ENCODE results near the gene SIGLEC1. TPM values are rescaled to one million over a fixed set of nuclear protein-coding genes. Genes with fewer than 3 reads are reported as not detected.
A peak's percentile ranks its signal among the peaks of the same experiment; 100 is the strongest.

SIGLEC1 gene
- total and polyA plus RNA-seq, 12 donors: 1.3 to 22.4 (median 2.8) TPM

DNA sequence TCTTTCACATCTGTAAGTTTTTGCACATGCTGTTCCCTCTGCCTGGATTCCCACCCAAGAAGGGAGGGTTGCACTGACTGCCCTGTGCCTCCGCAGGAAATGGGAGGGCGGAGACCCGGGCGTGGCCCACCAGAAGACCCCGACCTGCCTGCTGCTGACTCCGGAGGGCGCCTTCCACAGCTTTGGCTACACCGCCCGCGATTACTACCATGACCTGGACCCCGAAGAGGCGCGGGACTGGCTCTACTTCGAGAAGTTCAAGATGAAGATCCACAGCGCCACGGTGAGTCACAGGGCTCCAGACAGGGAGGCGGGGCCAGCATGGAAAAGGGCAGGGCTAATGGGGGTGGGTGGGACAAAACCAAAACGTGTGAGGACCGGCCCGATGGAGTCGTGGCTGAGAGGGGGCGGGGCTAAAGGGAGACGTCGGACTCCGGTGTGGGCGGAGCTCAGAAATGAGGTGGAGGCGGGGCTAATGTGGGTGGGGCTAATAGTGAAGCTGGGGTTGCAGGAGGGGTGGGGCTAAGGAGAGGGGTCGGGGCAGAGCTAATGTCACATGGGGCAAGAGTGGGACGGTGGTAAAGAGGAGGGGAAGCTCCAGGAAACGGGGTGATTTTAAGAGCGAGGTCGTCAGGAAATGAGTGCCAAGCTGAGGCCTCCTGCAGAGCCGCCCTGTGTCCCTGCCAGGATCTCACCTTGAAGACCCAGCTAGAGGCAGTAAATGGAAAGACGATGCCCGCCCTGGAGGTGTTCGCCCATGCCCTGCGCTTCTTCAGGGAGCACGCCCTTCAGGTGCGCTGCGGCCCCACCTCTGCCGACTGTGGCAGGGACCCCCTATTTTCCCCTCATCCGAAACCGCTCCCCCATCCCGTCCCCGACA, 32.6 kb upstream of the SIGLEC1 start:
- Histone ChIP-seq H3K4me3 (peak overlapping the region in 1 of 10 donors; percentile 26), H3K4me1 (peaks cover 3 to 42% (median 16%) of the 10 kb centered on the region in 9 donors), H3K27me3 (peaks cover 0 to 8% (median 3%) of the 10 kb centered on the region in 7 donors), H3K27ac (peak overlapping the region in 4 of 10 donors; percentile 12 to 68 (median 49)), H3K36me3 (peaks cover 0 to 88% (median 11%) of the 10 kb centered on the region in 9 donors), H3K9me3 (no peaks in the 10 kb centered on the region)
- 35 to 39% methylated on average over 45 of the region's 45 CpGs for WGBS, 2 donors
- DNase-seq (peak; percentile 54 to 65), ATAC-seq (peak; percentile 43 to 66 (median 51))
- TF ChIP-seq, protein P1, sequence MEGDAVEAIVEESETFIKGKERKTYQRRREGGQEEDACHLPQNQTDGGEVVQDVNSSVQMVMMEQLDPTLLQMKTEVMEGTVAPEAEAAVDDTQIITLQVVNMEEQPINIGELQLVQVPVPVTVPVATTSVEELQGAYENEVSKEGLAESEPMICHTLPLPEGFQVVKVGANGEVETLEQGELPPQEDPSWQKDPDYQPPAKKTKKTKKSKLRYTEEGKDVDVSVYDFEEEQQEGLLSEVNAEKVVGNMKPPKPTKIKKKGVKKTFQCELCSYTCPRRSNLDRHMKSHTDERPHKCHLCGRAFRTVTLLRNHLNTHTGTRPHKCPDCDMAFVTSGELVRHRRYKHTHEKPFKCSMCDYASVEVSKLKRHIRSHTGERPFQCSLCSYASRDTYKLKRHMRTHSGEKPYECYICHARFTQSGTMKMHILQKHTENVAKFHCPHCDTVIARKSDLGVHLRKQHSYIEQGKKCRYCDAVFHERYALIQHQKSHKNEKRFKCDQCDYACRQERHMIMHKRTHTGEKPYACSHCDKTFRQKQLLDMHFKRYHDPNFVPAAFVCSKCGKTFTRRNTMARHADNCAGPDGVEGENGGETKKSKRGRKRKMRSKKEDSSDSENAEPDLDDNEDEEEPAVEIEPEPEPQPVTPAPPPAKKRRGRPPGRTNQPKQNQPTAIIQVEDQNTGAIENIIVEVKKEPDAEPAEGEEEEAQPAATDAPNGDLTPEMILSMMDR (IDR thresholded peaks at IDR 0.05): no peak
- intact Hi-C loops (cut with DNase I): no loop called here

DNA sequence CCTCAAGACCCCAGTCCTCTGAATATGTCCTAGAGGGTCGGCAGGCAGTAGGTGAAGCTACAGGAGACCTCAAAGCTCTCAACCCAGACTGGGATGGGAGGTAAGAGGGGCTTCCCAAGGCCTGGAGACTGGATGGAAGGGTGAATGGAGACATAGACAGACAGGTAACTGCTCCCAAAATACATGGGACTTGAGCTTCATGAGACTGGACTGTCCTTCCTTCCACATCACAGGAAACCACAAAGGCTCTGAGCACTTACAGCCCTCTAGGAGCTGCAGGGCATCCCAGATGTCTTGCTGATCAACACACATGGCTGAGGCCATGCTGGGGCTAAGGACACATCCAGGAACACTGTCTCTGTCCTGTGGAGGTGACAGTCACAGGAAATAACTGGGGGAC, 31.6 kb upstream of the SIGLEC1 start:
- H3K4me3 ChIP-seq: no peak overlapping the region
- peaks cover 0 to 4% (median 0%) of the 10 kb centered on the region in 7 donors for H3K27me3 ChIP-seq
- 91 to 100% methylated on average over 1 of the region's 1 CpG for WGBS, 2 donors
- peaks cover 7 to 47% (median 21%) of the 10 kb centered on the region in 9 donors for H3K4me1 ChIP-seq
- DNase-seq (no peak), ATAC-seq (no peak)
- peak overlapping the region in 3 of 10 donors; percentile 12 to 68 (median 16) for H3K27ac ChIP-seq
- intact Hi-C loops (cut with DNase I): no loop called here
- H3K9me3 ChIP-seq: no peaks in the 10 kb centered on the region
- peaks cover 0 to 78% (median 11%) of the 10 kb centered on the region in 9 donors for H3K36me3 ChIP-seq
- TF ChIP-seq, protein P1 (IDR thresholded peaks at IDR 0.05): no peak

DNA sequence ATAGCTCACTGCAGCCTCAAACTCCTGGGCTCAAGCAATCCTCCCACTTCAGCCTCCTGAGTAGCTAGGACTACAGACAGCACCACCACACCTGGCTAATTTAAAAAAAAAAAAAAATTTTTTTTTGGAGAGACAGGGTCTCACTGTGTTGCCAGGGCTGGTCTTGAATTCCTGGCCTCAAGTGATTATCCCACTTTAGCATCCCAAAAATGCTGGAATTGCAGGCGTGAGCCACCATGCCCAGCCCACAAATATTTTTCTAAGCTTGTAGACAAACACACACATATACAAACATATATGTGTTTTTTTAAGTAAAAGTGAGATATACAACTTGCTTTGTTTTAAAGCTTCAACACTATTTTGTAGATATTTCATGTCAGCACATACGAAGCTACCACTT, 30.9 kb upstream of the SIGLEC1 start:
- ATAC-seq: no peak
- Histone ChIP-seq H3K36me3 (peaks cover 0 to 70% (median 10%) of the 10 kb centered on the region in 9 donors), H3K9me3 (no peaks in the 10 kb centered on the region), H3K27ac (peak overlapping the region in 1 of 10 donors; percentile 36), H3K4me1 (peaks cover 7 to 55% (median 25%) of the 10 kb centered on the region in 9 donors), H3K27me3 (peaks cover 0 to 4% (median 0%) of the 10 kb centered on the region in 7 donors), H3K4me3 (no peak overlapping the region)
- no peak for DNase-seq
- TF ChIP-seq, protein P1 (IDR thresholded peaks at IDR 0.05): no peak
- intact Hi-C loops (cut with DNase I): no loop called here
- WGBS, 2 donors: 70 to 72% methylated on average over 2 of the region's 2 CpGs

DNA sequence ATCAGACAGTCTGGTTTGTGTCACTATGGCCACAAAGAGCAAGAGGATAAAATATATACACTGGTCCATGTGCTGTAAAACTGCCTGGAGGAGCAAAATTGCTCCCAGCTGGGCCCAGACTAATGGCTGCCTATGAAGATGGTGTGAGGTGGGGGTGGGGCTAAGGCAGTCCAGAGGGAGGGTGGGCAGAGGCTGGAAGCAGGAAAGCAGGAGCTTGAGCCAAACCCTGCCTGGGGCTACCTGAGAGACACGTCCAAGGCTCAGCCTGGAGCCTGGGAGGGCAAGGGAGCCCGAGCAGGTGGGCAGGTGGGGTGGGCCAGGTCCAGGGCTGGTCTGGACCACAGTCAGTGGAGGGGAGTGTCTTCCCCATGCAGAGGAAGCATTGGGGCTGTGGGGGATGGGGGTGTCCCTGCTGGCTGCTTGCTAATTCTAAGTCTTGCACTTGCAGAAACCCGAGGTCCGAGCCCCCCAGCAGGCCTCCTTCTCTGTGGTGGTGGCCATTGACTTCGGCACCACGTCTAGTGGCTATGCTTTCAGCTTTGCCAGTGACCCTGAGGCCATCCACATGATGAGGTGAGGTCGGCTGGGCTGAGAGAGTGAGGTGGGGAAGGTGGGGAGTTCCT, 29.5 kb upstream of the SIGLEC1 start:
- Histone ChIP-seq H3K27ac (peak overlapping the region in 2 of 10 donors; percentile 36 to 46), H3K9me3 (no peaks in the 10 kb centered on the region), H3K4me1 (peaks cover 9 to 68% (median 38%) of the 10 kb centered on the region in 9 donors), H3K4me3 (no peak overlapping the region), H3K27me3 (peaks cover 0 to 4% (median 0%) of the 10 kb centered on the region in 7 donors), H3K36me3 (peaks cover 0 to 57% (median 9%) of the 10 kb centered on the region in 9 donors)
- DNase-seq (no peak), ATAC-seq (no peak)
- TF ChIP-seq, protein P1 (IDR thresholded peaks at IDR 0.05): no peak
- intact Hi-C loops (cut with DNase I): no loop called here
- 84% methylated on average over 7 of the region's 7 CpGs for WGBS, 2 donors
